MM.1S (cell line): Measurements from ENCODE around the gene LDLRAD4.

ENCODE experiments used
- DNase-seq: peaks from one replicate; pipeline ENCODE4 v3.0.0-alpha.2; 2015
- H2AFZ ChIP-seq: fragments of 300-600 bp; sonication (generic); 2 replicates; pipeline ENCODE4 v1.6.0; 2016; ENCODE audit warnings: antibody characterized with exemption, low read length
- H3F3A ChIP-seq: fragments of 300-600 bp; sonication (generic); 2 replicates; pipeline ENCODE4 v1.6.1; 2016; ENCODE audit warnings: mild to moderate bottlenecking, antibody characterized with exemption, low read length, moderate library complexity, mixed read lengths; ENCODE audit not compliant: insufficient read depth
- H3K27ac ChIP-seq: fragments of 300-600 bp; sonication (generic); 2 replicates; pipeline ENCODE4 v1.5.1; 2016; ENCODE audit warnings: mild to moderate bottlenecking, low read length
- H3K27me3 ChIP-seq: fragments of 300-600 bp; sonication (generic); replicated peaks from 2 replicates; pipeline ENCODE4 v1.6.0; 2016; ENCODE audit warnings: low read length; ENCODE audit not compliant: insufficient read depth
- H3K36me3 ChIP-seq: fragments of 300-600 bp; sonication (generic); replicated peaks from 2 replicates; pipeline ENCODE4 v1.6.1; 2016; ENCODE audit warnings: mild to moderate bottlenecking, low read length, mixed read lengths; ENCODE audit not compliant: insufficient read depth
- H3K4me1 ChIP-seq: fragments of 300-600 bp; sonication (generic); 2 replicates; pipeline ENCODE4 v1.6.1; 2016; ENCODE audit warnings: low read length, mixed read lengths
- H3K4me2 ChIP-seq: fragments of 300-600 bp; sonication (generic); 2 replicates; pipeline ENCODE4 v1.6.0; 2016; ENCODE audit warnings: low read depth, low read length
- H3K4me3 ChIP-seq: fragments of 300-600 bp; sonication (generic); 2 replicates; pipeline ENCODE4 v1.5.1; 2016; ENCODE audit warnings: low read length, mixed read lengths
- H3K79me2 ChIP-seq: fragments of 300-600 bp; sonication (generic); 2 replicates; pipeline ENCODE4 v1.6.1; 2016; ENCODE audit warnings: mixed run types, low read length, mixed read lengths
- H3K9ac ChIP-seq: fragments of 300-600 bp; sonication (generic); 2 replicates; pipeline ENCODE4 v1.6.1; 2016; ENCODE audit warnings: low read length, mixed read lengths
- H3K9me2 ChIP-seq: fragments of 300-600 bp; sonication (generic); replicated peaks from 2 replicates; pipeline ENCODE4 v1.6.1; 2016; ENCODE audit warnings: mild to moderate bottlenecking, low read length, mixed read lengths; ENCODE audit not compliant: insufficient read depth
- H3K9me3 ChIP-seq: fragments of 300-600 bp; sonication (generic); replicated peaks from 2 replicates; pipeline ENCODE4 v1.6.1; 2016; ENCODE audit warnings: mild to moderate bottlenecking, low read length, mixed read lengths; ENCODE audit not compliant: insufficient read depth
- H4K20me1 ChIP-seq: fragments of 300-600 bp; sonication (generic); 2 replicates; pipeline ENCODE4 v1.6.1; 2016; ENCODE audit warnings: mild to moderate bottlenecking, low read length, moderate library complexity, mixed read lengths; ENCODE audit not compliant: insufficient read depth
- EZH2 ChIP-seq: fragments of 300-600 bp; sonication (generic); optimal IDR thresholded peaks from 2 replicates; pipeline ENCODE3; 2017; ENCODE audit warnings: low read depth, mild to moderate bottlenecking, antibody characterized with exemption, low read length, mixed read lengths
- EZH2phosphoT487 ChIP-seq: fragments of 300-600 bp; sonication (generic); IDR thresholded peaks from 2 replicates; pipeline ENCODE4 v1.6.1; 2018; ENCODE audit warnings: antibody characterized with exemption, low read length
- TF ChIP-seq, protein P1 (sequence below): fragments of 300-600 bp; sonication (generic); IDR thresholded peaks from 2 replicates; pipeline ENCODE4 v1.5.1; 2016; ENCODE audit warnings: antibody characterized with exemption, low read length, mixed read lengths

The LDLRAD4 gene

DNA sequence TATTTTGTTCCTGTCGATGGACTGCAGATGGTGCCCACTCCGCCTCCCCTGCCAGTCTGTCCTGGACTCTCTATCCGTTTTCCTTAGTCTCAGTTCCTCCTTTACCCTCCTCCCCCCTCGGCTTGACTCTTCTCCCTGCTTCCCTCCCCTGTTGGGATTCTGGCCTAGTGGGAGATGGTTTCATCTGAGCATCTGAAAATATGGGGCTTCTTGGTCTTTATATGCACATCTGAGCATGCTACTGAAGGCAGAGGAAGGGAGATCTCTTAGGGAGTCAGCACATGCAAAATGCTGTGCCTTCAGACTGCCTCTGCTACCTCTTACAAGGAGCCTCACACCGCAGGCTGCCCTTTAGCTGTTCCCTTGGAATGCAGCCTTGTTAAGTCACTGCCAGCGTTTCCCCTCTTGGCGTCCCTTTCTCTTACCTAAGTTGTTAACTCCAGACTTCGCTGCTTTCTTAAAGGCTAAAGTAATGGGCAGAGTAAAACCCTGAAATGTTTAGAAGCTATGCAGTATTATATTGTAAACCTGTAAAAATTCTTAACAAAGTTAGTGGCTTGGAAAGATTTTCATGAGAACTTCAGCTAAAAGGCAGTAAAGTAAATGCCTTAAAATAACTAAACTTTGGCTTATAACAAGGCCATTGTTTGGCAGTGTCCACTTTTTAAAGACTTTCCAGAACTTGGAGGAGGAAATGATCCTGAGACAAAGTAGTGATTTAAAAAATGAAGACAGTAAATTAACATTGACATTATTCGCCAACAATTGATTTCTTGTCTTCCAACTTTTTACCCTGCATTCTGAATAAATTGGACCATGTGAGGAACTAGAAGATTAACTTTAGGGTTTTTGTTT, 49.8 kb downstream of the LDLRAD4 start:
- H3K9ac ChIP-seq = no peak overlapping the region
- TF ChIP-seq, protein P1, sequence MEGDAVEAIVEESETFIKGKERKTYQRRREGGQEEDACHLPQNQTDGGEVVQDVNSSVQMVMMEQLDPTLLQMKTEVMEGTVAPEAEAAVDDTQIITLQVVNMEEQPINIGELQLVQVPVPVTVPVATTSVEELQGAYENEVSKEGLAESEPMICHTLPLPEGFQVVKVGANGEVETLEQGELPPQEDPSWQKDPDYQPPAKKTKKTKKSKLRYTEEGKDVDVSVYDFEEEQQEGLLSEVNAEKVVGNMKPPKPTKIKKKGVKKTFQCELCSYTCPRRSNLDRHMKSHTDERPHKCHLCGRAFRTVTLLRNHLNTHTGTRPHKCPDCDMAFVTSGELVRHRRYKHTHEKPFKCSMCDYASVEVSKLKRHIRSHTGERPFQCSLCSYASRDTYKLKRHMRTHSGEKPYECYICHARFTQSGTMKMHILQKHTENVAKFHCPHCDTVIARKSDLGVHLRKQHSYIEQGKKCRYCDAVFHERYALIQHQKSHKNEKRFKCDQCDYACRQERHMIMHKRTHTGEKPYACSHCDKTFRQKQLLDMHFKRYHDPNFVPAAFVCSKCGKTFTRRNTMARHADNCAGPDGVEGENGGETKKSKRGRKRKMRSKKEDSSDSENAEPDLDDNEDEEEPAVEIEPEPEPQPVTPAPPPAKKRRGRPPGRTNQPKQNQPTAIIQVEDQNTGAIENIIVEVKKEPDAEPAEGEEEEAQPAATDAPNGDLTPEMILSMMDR = no peak
- TF ChIP-seq EZH2phosphoT487 (no peak), EZH2 (no peak)
- no peaks in the 10 kb centered on the region for H3K36me3 ChIP-seq
- H3K4me1 ChIP-seq = no peaks in the 10 kb centered on the region
- no peak overlapping the region for H3K4me3 ChIP-seq
- H3K27ac ChIP-seq = no peak overlapping the region
- no peaks in the 10 kb centered on the region for H4K20me1 ChIP-seq
- H3K4me2 ChIP-seq = no peak overlapping the region
- H3K9me2 ChIP-seq = no peaks in the 10 kb centered on the region
- H2AFZ ChIP-seq = no peak overlapping the region
- H3F3A ChIP-seq = no peaks in the 10 kb centered on the region
- no peak for DNase-seq
- H3K27me3 ChIP-seq = no peaks in the 10 kb centered on the region
- H3K9me3 ChIP-seq = no peaks in the 10 kb centered on the region
- no peaks in the 10 kb centered on the region for H3K79me2 ChIP-seq

DNA sequence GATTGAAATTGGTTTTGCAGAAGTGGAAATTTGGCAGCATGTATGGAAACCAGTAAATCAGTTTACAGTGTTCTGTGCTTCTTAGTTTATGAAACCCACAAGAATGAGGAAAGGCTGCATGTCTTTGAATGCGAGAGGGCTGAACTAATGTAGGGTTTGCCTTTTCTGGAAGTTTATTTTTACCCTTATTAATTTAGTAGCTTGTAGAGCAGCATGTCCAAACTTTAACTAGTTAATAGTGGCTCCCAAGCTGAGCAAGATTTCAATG, 50.4 kb downstream of the LDLRAD4 start:
- Histone ChIP-seq H3K27ac (no peak overlapping the region), H2AFZ (no peak overlapping the region), H3K36me3 (no peaks in the 10 kb centered on the region), H3K4me1 (no peaks in the 10 kb centered on the region), H3K27me3 (no peaks in the 10 kb centered on the region), H3F3A (no peaks in the 10 kb centered on the region), H3K79me2 (no peaks in the 10 kb centered on the region), H3K9me3 (no peaks in the 10 kb centered on the region), H3K4me3 (no peak overlapping the region), H4K20me1 (no peaks in the 10 kb centered on the region), H3K4me2 (no peak overlapping the region), H3K9me2 (no peaks in the 10 kb centered on the region), H3K9ac (no peak overlapping the region)
- no peak for DNase-seq
- TF ChIP-seq, protein P1 = no peak
- no peak for TF ChIP-seq EZH2phosphoT487
- no peak for TF ChIP-seq EZH2

DNA sequence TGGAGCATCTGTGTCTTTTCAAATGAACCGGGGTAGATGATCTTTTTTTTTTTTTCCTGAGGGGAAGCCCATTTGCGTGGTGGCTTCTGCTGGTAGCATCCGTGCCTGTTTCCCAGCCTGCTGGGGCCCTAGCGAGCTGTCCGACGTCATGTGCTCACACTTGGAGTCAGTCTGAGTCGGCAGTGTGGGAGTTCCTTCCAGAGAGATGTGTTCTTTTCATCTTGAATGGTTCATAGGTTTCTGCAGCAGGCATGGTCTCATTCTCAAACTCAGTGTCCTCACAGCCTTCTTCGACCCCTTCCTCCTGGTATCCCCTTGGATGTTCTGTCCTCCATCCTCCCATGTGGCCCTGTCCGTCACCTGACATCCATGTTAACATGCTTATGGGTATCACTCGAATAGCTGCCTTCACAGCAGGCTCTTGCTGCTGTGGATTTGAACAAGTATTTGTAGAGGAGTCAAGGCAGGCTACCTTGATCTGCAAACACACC, 51.0 kb downstream of the LDLRAD4 start:
- no peak for DNase-seq
- no peak overlapping the region for H3K4me2 ChIP-seq
- H3F3A ChIP-seq = no peaks in the 10 kb centered on the region
- no peak overlapping the region for H3K4me3 ChIP-seq
- no peaks in the 10 kb centered on the region for H3K27me3 ChIP-seq
- H3K9me2 ChIP-seq = no peaks in the 10 kb centered on the region
- no peaks in the 10 kb centered on the region for H3K9me3 ChIP-seq
- H3K4me1 ChIP-seq = no peaks in the 10 kb centered on the region
- no peak overlapping the region for H3K27ac ChIP-seq
- no peak overlapping the region for H2AFZ ChIP-seq
- no peak overlapping the region for H3K9ac ChIP-seq
- H3K79me2 ChIP-seq = no peaks in the 10 kb centered on the region
- no peaks in the 10 kb centered on the region for H3K36me3 ChIP-seq
- H4K20me1 ChIP-seq = no peaks in the 10 kb centered on the region
- TF ChIP-seq, protein P1 = no peak
- TF ChIP-seq EZH2 = no peak
- no peak for TF ChIP-seq EZH2phosphoT487
